Hematopoietic multipotent progenitor cell treated with erythropoietin and hydrocortisone succinate and interleukin-3 and kit ligand, for 15 days (in vitro differentiated cells): ENCODE results near the gene IRX4.

Experiments used
- DNase-seq: peaks from one replicate; pipeline ENCODE4 v3.0.0-alpha.2; 2015; ENCODE audit warnings: low spot score

Gene IRX4

GRCh38 chr5:1836176-1836890 is 46.4 kb downstream of the IRX4 start:
- no peak for DNase-seq

DNA sequence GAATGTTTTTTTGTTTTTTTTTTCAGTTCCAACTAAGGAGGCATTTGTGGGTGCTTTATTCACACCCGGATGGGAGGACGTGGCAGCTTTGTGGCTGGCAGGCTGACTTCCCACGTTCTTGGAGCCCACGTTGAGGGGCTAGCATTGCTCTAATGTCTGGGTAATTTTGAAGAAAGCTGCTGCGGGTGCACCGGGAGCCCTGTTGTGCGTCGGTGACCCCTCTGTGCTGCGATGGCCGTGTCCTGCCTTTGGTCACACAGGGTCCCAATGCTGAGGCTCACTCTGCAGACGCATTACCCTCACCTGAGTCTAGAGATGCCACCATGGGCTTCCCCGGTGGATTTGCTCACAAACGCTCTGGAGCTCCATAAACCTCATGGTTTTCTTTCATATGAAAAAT is 47.3 kb downstream of the IRX4 start:
- DNase-seq = no peak

DNA sequence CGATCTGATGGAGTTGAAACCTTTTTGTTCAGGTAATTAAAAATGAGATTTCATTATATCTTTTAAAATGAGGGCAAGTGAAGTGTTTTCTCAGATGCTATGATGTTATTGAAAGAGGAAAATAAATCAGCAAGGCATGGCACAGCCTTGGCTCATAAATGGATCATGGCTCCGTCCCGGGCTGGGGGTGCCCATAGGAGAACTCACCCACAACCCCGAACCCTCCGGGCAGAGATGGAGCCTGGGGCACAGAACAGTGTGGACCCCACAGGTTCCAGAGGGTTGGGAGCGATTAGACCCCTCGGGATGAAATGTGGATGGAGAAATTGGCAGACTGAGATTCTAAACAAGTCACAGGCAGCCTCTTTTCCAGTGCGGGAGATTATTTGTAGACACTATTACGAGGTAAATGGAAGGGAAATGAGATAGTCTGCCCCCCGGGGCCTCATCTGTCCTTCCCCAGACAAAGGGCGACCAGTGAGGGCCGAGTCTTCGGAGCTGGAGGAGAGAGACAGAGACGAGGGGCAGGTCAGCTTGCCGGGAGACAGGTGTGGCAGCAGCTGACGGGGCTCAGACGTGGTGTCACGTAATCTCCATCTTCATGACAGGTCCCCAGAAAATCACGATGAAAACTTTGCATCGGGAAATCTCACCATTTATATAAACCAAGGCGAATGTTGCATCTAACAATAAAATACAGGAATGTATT is 47.9 kb downstream of the IRX4 start:
- DNase-seq = no peak

GRCh38 chr5:1834022-1834551 is 48.6 kb downstream of the IRX4 start:
- no peak for DNase-seq

DNA sequence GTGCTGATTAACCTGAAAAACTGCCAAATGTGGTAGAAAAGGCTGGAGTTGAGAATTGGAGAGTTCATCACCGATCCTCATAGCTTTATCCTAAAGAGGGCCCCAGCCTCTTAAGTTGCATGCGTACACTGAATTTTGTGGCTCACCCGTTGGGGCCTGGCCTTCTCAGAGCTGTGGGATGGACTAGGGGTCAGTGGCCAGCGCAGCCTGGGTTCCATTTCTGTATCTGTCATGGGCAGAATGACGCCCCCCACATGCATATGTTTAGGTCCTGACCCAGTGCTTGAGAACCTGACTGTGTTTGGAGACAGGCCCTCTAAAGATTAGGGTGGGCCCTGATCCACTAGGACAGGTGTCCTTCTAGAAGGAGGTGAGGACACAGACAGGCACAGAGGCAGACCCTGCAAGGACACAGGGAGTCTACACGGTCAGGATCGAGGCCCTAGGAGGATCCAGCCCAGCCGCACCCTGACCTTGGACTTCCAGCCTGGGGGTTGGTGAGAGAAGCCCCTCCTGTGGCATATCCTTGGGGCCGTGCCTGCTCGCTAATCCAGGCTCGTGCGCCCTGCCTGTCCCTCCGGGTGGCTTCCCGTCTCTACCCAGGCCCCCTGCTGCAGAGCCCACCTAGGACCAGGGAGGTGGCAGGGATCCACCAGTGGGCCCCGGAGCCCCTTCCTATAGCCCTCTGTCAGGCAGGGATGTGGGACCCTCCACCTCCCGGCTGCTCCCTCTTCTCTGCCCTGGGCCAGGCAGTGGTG is 49.3 kb downstream of the IRX4 start:
- no peak for DNase-seq

DNA sequence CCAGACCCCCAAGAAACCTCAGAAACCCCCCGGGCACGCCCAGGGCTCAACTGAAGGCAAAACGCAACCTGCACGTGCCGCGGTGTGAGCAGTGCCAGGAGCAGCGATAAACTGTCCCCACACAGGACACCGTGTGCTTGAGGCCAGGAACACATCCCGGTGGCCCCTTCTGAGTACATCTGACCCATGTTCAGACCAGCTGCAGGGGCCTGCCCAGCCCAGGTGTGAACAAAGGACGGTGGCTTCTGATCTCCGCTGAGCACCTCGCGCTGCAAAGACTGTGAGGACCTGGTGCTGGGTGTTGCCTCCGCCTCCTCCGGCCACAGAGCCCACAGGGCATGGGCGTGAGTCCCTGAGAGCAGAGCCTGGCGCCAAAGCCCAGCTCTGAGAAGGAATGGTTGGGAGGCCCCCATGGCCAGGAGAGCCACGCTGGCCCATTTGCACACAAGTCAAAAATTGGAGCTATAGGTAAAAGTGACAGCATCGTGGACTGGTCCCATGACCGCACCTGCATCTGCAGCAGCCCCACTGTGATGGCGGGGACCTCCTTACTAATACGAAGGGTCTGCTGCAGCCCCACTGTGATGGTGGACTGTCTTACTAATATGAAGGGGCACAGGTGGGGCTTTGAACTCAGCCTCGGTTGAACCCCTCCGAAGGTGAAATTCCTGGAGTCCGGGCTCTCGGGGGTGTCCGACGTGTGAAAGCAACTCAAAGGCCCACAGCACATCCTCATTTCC is 50.0 kb downstream of the IRX4 start:
- DNase-seq = no peak

- DNase-seq = no peak
These were observed 50.9 kb downstream of the IRX4 start for GRCh38 chr5:1831677-1832313.

DNA sequence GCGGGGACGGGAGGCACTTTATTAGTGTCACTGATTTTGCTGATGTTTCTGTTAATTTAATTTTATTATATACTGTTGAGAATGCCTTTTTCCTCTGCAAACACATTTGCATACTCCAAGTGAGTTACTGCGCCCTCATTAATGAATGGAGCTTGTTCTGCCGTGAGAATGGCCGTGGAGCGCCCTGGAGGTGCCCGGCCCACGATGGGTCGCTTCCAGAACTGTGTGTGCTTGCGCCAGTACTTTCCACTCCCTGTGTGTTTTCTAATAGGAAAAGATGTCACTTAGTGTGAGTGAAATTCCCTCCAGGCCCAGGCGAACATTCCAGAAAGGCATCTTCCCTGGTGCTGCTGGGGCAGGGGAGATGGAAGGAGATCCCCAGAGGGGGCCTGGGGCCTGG is 51.5 kb downstream of the IRX4 start:
- no peak for DNase-seq

GRCh38 chr5:1830571-1831228 is 52.0 kb downstream of the IRX4 start:
- DNase-seq = no peak

- DNase-seq = peak; percentile 5
These were observed 54.8 kb downstream of the IRX4 start for GRCh38 chr5:1827886-1828397.
